ENCODE data around the gene UBE2N.
"Not testable (repeated sequence)": the region's sequence is repeated elsewhere in the genome, so short reads cannot be mapped to it uniquely, and the experiment has no call there.

The UBE2N gene

DNA sequence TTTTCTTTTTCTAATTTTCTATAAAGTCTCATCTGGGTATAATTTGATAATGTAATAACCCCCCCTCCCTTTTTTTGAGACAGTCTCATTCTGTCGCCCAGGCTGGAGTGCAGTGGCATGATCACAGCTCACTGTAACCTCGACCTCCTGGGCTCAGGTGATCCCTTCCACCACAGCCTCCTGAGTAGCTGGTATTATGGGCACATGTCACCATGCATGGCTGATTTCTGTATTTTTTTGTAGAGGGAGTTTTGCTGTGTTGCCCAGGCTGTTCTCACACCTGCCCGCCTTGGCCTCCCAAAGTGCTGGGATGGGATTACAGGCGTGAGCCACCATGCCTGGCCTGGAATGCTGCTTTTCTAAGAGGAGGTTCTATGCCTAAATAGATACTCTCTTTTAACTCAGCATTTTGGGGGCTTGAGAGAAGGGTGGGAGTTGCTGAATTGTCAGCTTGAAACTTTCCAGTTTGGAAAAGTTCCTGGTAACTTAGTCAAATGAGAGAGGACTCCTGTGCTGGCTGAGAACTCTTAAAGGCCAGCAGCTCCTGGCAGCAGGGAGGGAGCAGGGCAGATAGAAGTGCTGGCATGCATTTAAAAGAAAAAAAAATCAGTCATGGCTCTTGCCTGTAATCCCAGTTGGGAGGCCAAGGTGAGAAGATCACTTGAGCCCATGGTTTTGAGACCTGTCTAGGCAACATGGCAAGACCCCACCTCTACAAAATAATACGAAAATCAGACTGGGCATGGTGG lies 51.0 kb downstream of the UBE2N start:
- no peak overlapping the region for H4K8ac ChIP-seq (ENCODE audit: low read depth, low read length)
- no peak overlapping the region for H3K4me2 ChIP-seq (ENCODE audit: insufficient read depth, low read length, poor library complexity, severe bottlenecking)
- H4K91ac ChIP-seq (ENCODE audit: low read depth, low read length, poor library complexity) = no peak overlapping the region
- peaks cover 5% of the 10 kb centered on the region for H3K79me1 ChIP-seq (ENCODE audit: low read depth, low read length)
- H2BK5ac ChIP-seq (ENCODE audit: low read length) = no peak overlapping the region
- no peak overlapping the region for H2AFZ ChIP-seq (ENCODE audit: low read length)
- no peak overlapping the region for H3K9ac ChIP-seq (ENCODE audit: low read depth, low read length, poor library complexity)
- peaks cover 0 to 29% of the 10 kb centered on the region in 2 donors for H3K36me3 ChIP-seq (replicated peaks in 1 of 2; ENCODE audit: control insufficient read depth in 2 of 2, insufficient read depth in 2 of 2, low read length in 2 of 2)
- no peak overlapping the region for H3K14ac ChIP-seq (ENCODE audit: low read length)
- no peak for DNase-seq (ENCODE audit: low spot score)
- no peak overlapping the region for H2BK120ac ChIP-seq (ENCODE audit: low read depth, low read length)
- H3K4me1 ChIP-seq (ENCODE audit: control insufficient read depth in 2 of 2, insufficient read depth in 1 of 2, low read depth in 1 of 2, low read length in 2 of 2) = peaks cover 0 to 2% of the 10 kb centered on the region in 2 donors
- H3K9me3 ChIP-seq (replicated peaks in 1 of 2; ENCODE audit: control insufficient read depth in 2 of 2, insufficient read depth in 1 of 2, low read depth in 1 of 2, low read length in 2 of 2) = no peaks in the 10 kb centered on the region
- H3K27ac ChIP-seq (replicated peaks; ENCODE audit: low read length) = no peak overlapping the region
- no peak overlapping the region for H3K4ac ChIP-seq (ENCODE audit: low read length)
- H3K27me3 ChIP-seq (ENCODE audit: control insufficient read depth in 3 of 3, insufficient read depth in 3 of 3, low read depth in 1 of 3, low read length in 3 of 3) = no peaks in the 10 kb centered on the region
- no peak overlapping the region for H2BK15ac ChIP-seq (ENCODE audit: low read length)
- no peak overlapping the region for H3K23ac ChIP-seq (ENCODE audit: low read depth, low read length, poor library complexity)
- H2BK12ac ChIP-seq (ENCODE audit: low read length) = no peak overlapping the region
- H2AK5ac ChIP-seq (ENCODE audit: low read depth, low read length) = no peak overlapping the region
- no CpG with 5 or more reads among the region's 5 CpGs for WGBS, 2 donors (ENCODE audit: extremely low coverage in 2 of 2, insufficient read length in 2 of 2, insufficient replicate concordance in 1 of 2)
- H3K4me3 ChIP-seq (ENCODE audit: low read length in 2 of 2) = no peak overlapping the region
- H3K18ac ChIP-seq (ENCODE audit: low read length) = no peak overlapping the region

DNA sequence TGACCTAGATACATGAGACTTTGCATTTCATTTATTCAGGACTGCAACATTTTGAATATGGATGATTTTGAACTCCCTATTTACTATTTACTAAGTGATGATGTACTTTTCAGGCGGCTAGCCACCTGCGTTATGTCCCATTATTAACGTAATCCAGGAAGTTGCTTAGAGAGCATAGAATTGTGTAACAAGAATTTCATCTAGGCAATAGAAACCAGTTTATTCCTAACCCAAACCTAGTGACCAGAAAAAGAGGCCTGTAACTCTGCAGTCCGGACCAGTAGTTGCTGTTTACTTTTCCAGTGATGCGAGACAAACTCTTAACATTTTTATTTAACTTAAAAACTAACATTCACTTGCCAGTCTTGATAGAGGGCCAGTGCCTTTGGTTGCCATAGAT lies 51.7 kb downstream of the UBE2N start:
- H2BK120ac ChIP-seq (ENCODE audit: low read depth, low read length) = no peak overlapping the region
- no peak overlapping the region for H2BK5ac ChIP-seq (ENCODE audit: low read length)
- H4K91ac ChIP-seq (ENCODE audit: low read depth, low read length, poor library complexity) = no peak overlapping the region
- no peak overlapping the region for H3K9ac ChIP-seq (ENCODE audit: low read depth, low read length, poor library complexity)
- H3K27ac ChIP-seq (replicated peaks; ENCODE audit: low read length) = no peak overlapping the region
- peaks cover 0 to 25% of the 10 kb centered on the region in 2 donors for H3K36me3 ChIP-seq (replicated peaks in 1 of 2; ENCODE audit: control insufficient read depth in 2 of 2, insufficient read depth in 2 of 2, low read length in 2 of 2)
- no peak overlapping the region for H4K8ac ChIP-seq (ENCODE audit: low read depth, low read length)
- no peak overlapping the region for H3K23ac ChIP-seq (ENCODE audit: low read depth, low read length, poor library complexity)
- H3K4me3 ChIP-seq (ENCODE audit: low read length in 2 of 2) = no peak overlapping the region
- no peak overlapping the region for H2AK5ac ChIP-seq (ENCODE audit: low read depth, low read length)
- no peak overlapping the region for H2BK12ac ChIP-seq (ENCODE audit: low read length)
- no peak overlapping the region for H2BK15ac ChIP-seq (ENCODE audit: low read length)
- no peak overlapping the region for H3K4ac ChIP-seq (ENCODE audit: low read length)
- DNase-seq (ENCODE audit: low spot score) = no peak
- peaks cover 0 to 2% of the 10 kb centered on the region in 2 donors for H3K4me1 ChIP-seq (ENCODE audit: control insufficient read depth in 2 of 2, insufficient read depth in 1 of 2, low read depth in 1 of 2, low read length in 2 of 2)
- H3K9me3 ChIP-seq (replicated peaks in 1 of 2; ENCODE audit: control insufficient read depth in 2 of 2, insufficient read depth in 1 of 2, low read depth in 1 of 2, low read length in 2 of 2) = no peaks in the 10 kb centered on the region
- H3K27me3 ChIP-seq (ENCODE audit: control insufficient read depth in 3 of 3, insufficient read depth in 3 of 3, low read depth in 1 of 3, low read length in 3 of 3) = no peaks in the 10 kb centered on the region
- H3K14ac ChIP-seq (ENCODE audit: low read length) = no peak overlapping the region
- no peak overlapping the region for H3K4me2 ChIP-seq (ENCODE audit: insufficient read depth, low read length, poor library complexity, severe bottlenecking)
- H3K18ac ChIP-seq (ENCODE audit: low read length) = no peak overlapping the region
- no CpG with 5 or more reads among the region's 5 CpGs for WGBS, 2 donors (ENCODE audit: extremely low coverage in 2 of 2, insufficient read length in 2 of 2, insufficient replicate concordance in 1 of 2)
- no peak overlapping the region for H2AFZ ChIP-seq (ENCODE audit: low read length)
- peaks cover 5% of the 10 kb centered on the region for H3K79me1 ChIP-seq (ENCODE audit: low read depth, low read length)

DNA sequence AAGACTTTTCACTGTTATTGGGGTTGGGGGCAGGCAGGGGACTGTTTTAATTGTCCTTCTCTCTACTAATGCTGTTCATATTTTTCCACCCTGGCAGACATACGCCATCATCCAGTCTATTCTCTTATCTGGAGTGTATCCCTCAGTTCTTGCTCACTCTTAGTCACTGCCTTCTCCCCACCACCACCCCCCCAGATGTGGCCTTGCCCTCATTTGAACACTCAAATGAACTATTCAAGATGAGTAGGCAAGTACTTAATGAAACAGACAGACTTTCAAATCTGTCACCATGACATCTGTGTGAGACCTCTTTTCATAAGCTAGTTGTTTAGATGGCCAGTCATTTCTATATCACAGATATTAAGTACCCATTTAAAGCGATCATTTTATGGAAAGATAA lies 54.0 kb downstream of the UBE2N start:
- H3K9me3 ChIP-seq (replicated peaks in 1 of 2; ENCODE audit: control insufficient read depth in 2 of 2, insufficient read depth in 1 of 2, low read depth in 1 of 2, low read length in 2 of 2) = no peaks in the 10 kb centered on the region
- no peak overlapping the region for H4K8ac ChIP-seq (ENCODE audit: low read depth, low read length)
- H3K4me1 ChIP-seq (ENCODE audit: control insufficient read depth in 2 of 2, insufficient read depth in 1 of 2, low read depth in 1 of 2, low read length in 2 of 2) = peaks cover 0 to 2% of the 10 kb centered on the region in 2 donors
- H2AFZ ChIP-seq (ENCODE audit: low read length) = no peak overlapping the region
- H3K27ac ChIP-seq (replicated peaks; ENCODE audit: low read length) = no peak overlapping the region
- no peaks in the 10 kb centered on the region for H3K27me3 ChIP-seq (ENCODE audit: control insufficient read depth in 3 of 3, insufficient read depth in 3 of 3, low read depth in 1 of 3, low read length in 3 of 3)
- H3K4me3 ChIP-seq (ENCODE audit: low read length in 2 of 2) = no peak overlapping the region
- no peak overlapping the region for H3K4ac ChIP-seq (ENCODE audit: low read length)
- no peak overlapping the region for H4K91ac ChIP-seq (ENCODE audit: low read depth, low read length, poor library complexity)
- H3K36me3 ChIP-seq (replicated peaks in 1 of 2; ENCODE audit: control insufficient read depth in 2 of 2, insufficient read depth in 2 of 2, low read length in 2 of 2) = peaks cover 0 to 23% of the 10 kb centered on the region in 2 donors
- no peak overlapping the region for H3K9ac ChIP-seq (ENCODE audit: low read depth, low read length, poor library complexity)
- H3K4me2 ChIP-seq (ENCODE audit: insufficient read depth, low read length, poor library complexity, severe bottlenecking) = no peak overlapping the region
- H2BK5ac ChIP-seq (ENCODE audit: low read length) = no peak overlapping the region
- H2BK15ac ChIP-seq (ENCODE audit: low read length) = no peak overlapping the region
- H2BK12ac ChIP-seq (ENCODE audit: low read length) = no peak overlapping the region
- no peak for DNase-seq (ENCODE audit: low spot score)
- no peak overlapping the region for H3K14ac ChIP-seq (ENCODE audit: low read length)
- peaks cover 5% of the 10 kb centered on the region for H3K79me1 ChIP-seq (ENCODE audit: low read depth, low read length)
- WGBS, 2 donors (ENCODE audit: extremely low coverage in 2 of 2, insufficient read length in 2 of 2, insufficient replicate concordance in 1 of 2) = no CpG with 5 or more reads among the region's 2 CpGs
- no peak overlapping the region for H3K18ac ChIP-seq (ENCODE audit: low read length)
- no peak overlapping the region for H2BK120ac ChIP-seq (ENCODE audit: low read depth, low read length)
- H2AK5ac ChIP-seq (ENCODE audit: low read depth, low read length) = no peak overlapping the region
- H3K23ac ChIP-seq (ENCODE audit: low read depth, low read length, poor library complexity) = no peak overlapping the region

DNA sequence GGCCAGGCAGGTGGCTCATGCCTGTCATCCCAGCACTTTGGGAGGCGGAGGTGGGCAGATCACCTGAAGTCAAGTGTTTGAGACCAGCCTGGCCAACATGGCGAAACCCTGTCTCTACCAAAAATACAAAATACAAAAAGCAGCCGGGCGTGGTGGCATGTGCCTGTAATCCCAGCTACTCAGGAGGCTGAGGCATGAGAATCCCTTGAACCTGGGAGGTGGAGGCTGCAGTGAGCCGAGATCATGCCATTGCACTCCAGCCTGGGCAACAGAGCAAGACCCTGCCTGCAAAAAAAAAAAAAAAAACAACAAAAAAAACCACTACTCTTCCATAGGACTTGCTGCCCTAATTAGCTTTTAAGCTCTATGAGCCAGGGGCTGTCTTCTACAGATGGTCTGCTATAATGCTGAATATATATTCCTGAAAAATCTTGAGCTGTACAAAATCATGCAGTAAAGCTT lies 59.7 kb downstream of the UBE2N start:
- not testable (repeated sequence) for H3K36me3 ChIP-seq (replicated peaks in 1 of 2; ENCODE audit: control insufficient read depth in 2 of 2, insufficient read depth in 2 of 2, low read length in 2 of 2)

More for the DNA sequence above, 59.7 kb downstream of the UBE2N start:
- not testable (repeated sequence) for H3K9ac ChIP-seq (ENCODE audit: low read depth, low read length, poor library complexity); H3K4me2 ChIP-seq (ENCODE audit: insufficient read depth, low read length, poor library complexity, severe bottlenecking); H3K9me3 ChIP-seq (replicated peaks in 1 of 2; ENCODE audit: control insufficient read depth in 2 of 2, insufficient read depth in 1 of 2, low read depth in 1 of 2, low read length in 2 of 2); H2AFZ ChIP-seq (ENCODE audit: low read length); H3K4me3 ChIP-seq (ENCODE audit: low read length in 2 of 2); H2BK5ac ChIP-seq (ENCODE audit: low read length); H4K91ac ChIP-seq (ENCODE audit: low read depth, low read length, poor library complexity); H3K18ac ChIP-seq (ENCODE audit: low read length); H2AK5ac ChIP-seq (ENCODE audit: low read depth, low read length); H3K14ac ChIP-seq (ENCODE audit: low read length); H2BK15ac ChIP-seq (ENCODE audit: low read length); H3K4me1 ChIP-seq (ENCODE audit: control insufficient read depth in 2 of 2, insufficient read depth in 1 of 2, low read depth in 1 of 2, low read length in 2 of 2); DNase-seq (ENCODE audit: low spot score); H3K23ac ChIP-seq (ENCODE audit: low read depth, low read length, poor library complexity); H3K27me3 ChIP-seq (ENCODE audit: control insufficient read depth in 3 of 3, insufficient read depth in 3 of 3, low read depth in 1 of 3, low read length in 3 of 3); H2BK120ac ChIP-seq (ENCODE audit: low read depth, low read length); H3K79me1 ChIP-seq (ENCODE audit: low read depth, low read length); H4K8ac ChIP-seq (ENCODE audit: low read depth, low read length); H3K4ac ChIP-seq (ENCODE audit: low read length); H3K27ac ChIP-seq (replicated peaks; ENCODE audit: low read length); H2BK12ac ChIP-seq (ENCODE audit: low read length)
- WGBS, 2 donors (ENCODE audit: extremely low coverage in 2 of 2, insufficient read length in 2 of 2, insufficient replicate concordance in 1 of 2) = no CpG with 5 or more reads among the region's 5 CpGs

Data from neuronal stem cell (in vitro differentiated cells).